ENCODE results near the gene ERFE. TPM values are rescaled to one million over a fixed set of nuclear protein-coding genes. Genes with fewer than 3 reads are reported as not detected.

The ERFE gene
- total RNA-seq, 1 donor from 2014 or later: 86.8 TPM

- H3K4me3 ChIP-seq (ENCODE audit: low read depth, low read length): no peak overlapping the region
- TF ChIP-seq, protein P1, sequence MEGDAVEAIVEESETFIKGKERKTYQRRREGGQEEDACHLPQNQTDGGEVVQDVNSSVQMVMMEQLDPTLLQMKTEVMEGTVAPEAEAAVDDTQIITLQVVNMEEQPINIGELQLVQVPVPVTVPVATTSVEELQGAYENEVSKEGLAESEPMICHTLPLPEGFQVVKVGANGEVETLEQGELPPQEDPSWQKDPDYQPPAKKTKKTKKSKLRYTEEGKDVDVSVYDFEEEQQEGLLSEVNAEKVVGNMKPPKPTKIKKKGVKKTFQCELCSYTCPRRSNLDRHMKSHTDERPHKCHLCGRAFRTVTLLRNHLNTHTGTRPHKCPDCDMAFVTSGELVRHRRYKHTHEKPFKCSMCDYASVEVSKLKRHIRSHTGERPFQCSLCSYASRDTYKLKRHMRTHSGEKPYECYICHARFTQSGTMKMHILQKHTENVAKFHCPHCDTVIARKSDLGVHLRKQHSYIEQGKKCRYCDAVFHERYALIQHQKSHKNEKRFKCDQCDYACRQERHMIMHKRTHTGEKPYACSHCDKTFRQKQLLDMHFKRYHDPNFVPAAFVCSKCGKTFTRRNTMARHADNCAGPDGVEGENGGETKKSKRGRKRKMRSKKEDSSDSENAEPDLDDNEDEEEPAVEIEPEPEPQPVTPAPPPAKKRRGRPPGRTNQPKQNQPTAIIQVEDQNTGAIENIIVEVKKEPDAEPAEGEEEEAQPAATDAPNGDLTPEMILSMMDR (conservative IDR thresholded peaks at IDR 0.05; ENCODE audit: low read depth, low read length): no peak
- no peak for DNase-seq (ENCODE audit: low read depth)
Measured at GRCh38 chr2:238127165-238128060, 31.4 kb upstream of the ERFE start.

- TF ChIP-seq, protein P1 (conservative IDR thresholded peaks at IDR 0.05; ENCODE audit: low read depth, low read length): no peak
- no peak for DNase-seq (ENCODE audit: low read depth)
Measured at GRCh38 chr2:238128061-238128440, 30.7 kb upstream of the ERFE start.

GRCh38 chr2:238128534-238129001 is 30.2 kb upstream of the ERFE start:
- no peak overlapping the region for H3K4me3 ChIP-seq (ENCODE audit: low read depth, low read length)
- no peak for DNase-seq (ENCODE audit: low read depth)
- TF ChIP-seq, protein P1 (conservative IDR thresholded peaks at IDR 0.05; ENCODE audit: low read depth, low read length): no peak

More at GRCh38 chr2:238128061-238128440, 30.7 kb upstream of the ERFE start:
- H3K4me3 ChIP-seq (ENCODE audit: low read depth, low read length): no peak overlapping the region

DNA sequence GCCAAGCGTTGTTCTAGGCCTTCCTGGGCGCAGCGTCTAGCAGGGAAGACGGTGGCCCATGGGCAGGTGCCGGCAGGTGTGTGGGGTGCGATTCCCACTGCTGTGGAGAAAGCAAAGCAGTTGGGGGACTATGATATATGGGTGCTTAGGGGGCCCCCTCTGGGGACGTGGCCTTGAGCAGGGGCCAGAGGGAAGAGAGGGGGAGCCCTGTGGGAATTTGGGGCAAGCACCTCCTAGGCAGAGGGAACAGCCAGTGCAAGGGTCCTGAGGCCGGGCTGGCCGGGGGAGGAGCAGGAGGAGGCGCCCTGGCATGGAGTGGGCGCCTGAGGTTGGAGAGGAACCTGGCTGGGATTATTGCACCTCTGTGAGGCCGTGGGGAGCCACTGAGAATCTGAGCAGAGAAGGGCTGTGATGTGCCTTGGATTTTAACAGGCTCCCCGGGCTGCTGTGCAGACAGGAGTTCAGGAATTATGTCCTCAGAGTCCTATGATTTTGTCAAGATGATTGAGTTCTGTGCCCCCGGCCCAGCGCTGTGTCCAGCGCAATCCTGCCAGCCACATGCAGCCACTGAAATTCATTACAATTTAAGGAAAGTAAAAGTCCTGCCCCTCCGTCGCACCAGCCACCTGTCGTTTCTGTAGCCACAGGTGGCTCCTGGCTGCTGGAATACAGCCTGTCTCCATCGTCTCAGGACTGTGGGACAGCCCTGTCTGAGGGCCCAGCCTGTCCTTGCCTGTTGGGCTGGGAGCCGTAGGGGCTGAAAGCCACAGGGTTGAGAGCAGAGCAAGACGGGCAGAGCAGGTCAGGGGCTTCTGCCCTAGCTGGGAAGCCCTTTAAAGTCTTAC is 29.4 kb upstream of the ERFE start:
- no peak for DNase-seq (ENCODE audit: low read depth)
- TF ChIP-seq, protein P1 (conservative IDR thresholded peaks at IDR 0.05; ENCODE audit: low read depth, low read length): no peak

GRCh38 chr2:238130111-238130695 is 28.6 kb upstream of the ERFE start:
- DNase-seq (ENCODE audit: low read depth): no peak
- TF ChIP-seq, protein P1 (conservative IDR thresholded peaks at IDR 0.05; ENCODE audit: low read depth, low read length): no peak
- no peak overlapping the region for H3K4me3 ChIP-seq (ENCODE audit: low read depth, low read length)

More for the DNA sequence above, 29.4 kb upstream of the ERFE start:
- H3K4me3 ChIP-seq (ENCODE audit: low read depth, low read length): no peak overlapping the region

DNA sequence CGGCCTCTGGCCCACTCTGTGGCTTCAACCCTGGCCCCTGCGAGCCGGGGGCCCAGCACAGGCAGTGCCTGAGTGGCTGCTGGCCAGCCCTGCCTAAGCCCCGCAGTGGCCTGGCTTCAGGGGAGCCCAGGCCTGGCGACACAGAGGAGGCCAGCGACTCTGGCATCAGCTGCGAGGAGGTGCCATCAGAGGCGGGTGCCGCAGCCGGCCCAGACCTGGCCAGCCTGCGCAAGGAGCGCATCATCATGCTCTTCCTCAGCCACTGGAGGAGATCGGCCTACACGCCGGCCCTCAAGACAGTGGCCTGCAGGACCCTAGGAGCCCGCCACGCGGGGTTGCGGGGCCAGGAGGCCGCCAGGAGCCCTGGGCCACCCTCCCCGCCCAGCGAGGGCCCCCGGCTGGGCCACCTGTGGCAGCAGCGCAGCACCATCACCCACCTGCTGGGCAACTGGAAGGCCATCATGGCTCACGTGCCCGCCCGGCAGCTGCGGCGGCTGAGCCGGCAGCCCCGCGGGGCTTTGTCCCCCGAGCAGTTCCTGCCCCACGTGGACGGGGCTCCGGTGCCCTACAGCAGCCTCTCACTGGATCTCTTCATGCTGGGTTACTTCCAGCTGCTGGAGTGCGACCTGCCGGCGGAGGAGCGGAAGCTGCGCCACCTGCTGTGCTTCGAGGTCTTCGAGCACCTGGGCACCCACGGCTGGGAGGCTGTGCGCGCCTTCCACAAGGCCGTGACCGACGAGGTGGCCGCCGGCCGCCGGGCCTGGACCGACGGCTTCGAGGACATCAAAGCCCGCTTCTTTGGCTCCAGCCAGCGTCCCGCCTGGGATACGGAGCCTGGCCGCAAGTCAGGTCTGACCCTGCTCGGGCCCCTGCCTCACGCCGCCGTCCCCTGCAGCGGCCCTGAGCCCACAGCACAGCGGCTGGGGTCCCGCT is 27.8 kb upstream of the ERFE start:
- H3K4me3 ChIP-seq (ENCODE audit: low read depth, low read length): no peak overlapping the region
- DNase-seq (ENCODE audit: low read depth): no peak
- TF ChIP-seq, protein P1 (conservative IDR thresholded peaks at IDR 0.05; ENCODE audit: low read depth, low read length): no peak
